ENCODE measurements around the gene PCDHGA9.
A peak's percentile ranks its signal among the peaks of the same experiment; 100 is the strongest.

- TF ChIP-seq PAX8 (IDR thresholded peaks at IDR 0.05): no peak
- TF ChIP-seq FOS (IDR thresholded peaks at IDR 0.05; ENCODE audit: borderline replicate concordance, extremely low read depth, insufficient read length): no peak
- TF ChIP-seq, protein P1, sequence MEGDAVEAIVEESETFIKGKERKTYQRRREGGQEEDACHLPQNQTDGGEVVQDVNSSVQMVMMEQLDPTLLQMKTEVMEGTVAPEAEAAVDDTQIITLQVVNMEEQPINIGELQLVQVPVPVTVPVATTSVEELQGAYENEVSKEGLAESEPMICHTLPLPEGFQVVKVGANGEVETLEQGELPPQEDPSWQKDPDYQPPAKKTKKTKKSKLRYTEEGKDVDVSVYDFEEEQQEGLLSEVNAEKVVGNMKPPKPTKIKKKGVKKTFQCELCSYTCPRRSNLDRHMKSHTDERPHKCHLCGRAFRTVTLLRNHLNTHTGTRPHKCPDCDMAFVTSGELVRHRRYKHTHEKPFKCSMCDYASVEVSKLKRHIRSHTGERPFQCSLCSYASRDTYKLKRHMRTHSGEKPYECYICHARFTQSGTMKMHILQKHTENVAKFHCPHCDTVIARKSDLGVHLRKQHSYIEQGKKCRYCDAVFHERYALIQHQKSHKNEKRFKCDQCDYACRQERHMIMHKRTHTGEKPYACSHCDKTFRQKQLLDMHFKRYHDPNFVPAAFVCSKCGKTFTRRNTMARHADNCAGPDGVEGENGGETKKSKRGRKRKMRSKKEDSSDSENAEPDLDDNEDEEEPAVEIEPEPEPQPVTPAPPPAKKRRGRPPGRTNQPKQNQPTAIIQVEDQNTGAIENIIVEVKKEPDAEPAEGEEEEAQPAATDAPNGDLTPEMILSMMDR (IDR thresholded peaks at IDR 0.05 in 2 of 3, conservative IDR thresholded peaks at IDR 0.05 in 1 of 3; ENCODE audit: control insufficient read depth in 2 of 3, extremely low read depth in 1 of 3, insufficient read depth in 1 of 3, low read depth in 3 of 3, low read length in 3 of 3): peak; percentile 15 to 28 (median 19); a peak in 3 of 6 replicates
- TF ChIP-seq SRF (IDR thresholded peaks at IDR 0.05; ENCODE audit: low read depth in 2 of 2, low read length in 2 of 2): no peak
- no peak for TF ChIP-seq EZH2 (IDR thresholded peaks at IDR 0.05; ENCODE audit: borderline replicate concordance, control insufficient read depth, low read depth, low read length)
- TF ChIP-seq CEBPB (IDR thresholded peaks at IDR 0.05; ENCODE audit: borderline replicate concordance in 1 of 2, low read depth in 2 of 2, low read length in 2 of 2): no peak
- TF ChIP-seq TAF1 (IDR thresholded peaks at IDR 0.05; ENCODE audit: borderline replicate concordance, low read depth, low read length): no peak
- TF ChIP-seq EP300 (IDR thresholded peaks at IDR 0.05; ENCODE audit: borderline replicate concordance in 1 of 2, control insufficient read depth in 1 of 2, low read depth in 2 of 2, low read length in 2 of 2): no peak
- no peak for TF ChIP-seq NR2C2 (IDR thresholded peaks at IDR 0.05; ENCODE audit: borderline replicate concordance, control insufficient read depth, insufficient read length, low read depth)
- TF ChIP-seq SMC3 (IDR thresholded peaks at IDR 0.05; ENCODE audit: borderline replicate concordance, low read length): no peak
- no peak for TF ChIP-seq FOXK2 (IDR thresholded peaks at IDR 0.05)
- TF ChIP-seq POLR2AphosphoS5 (IDR thresholded peaks at IDR 0.05; ENCODE audit: low read length): no peak
- no peak for TF ChIP-seq ZNF207 (IDR thresholded peaks at IDR 0.05; ENCODE audit: borderline replicate concordance)
- no peak for TF ChIP-seq KDM1A (IDR thresholded peaks at IDR 0.05; ENCODE audit: borderline replicate concordance)
These were observed 47.6 kb upstream of the PCDHGA9 start, which contains the start of gene PCDHGA4 for GRCh38 chr5:141354900-141355469.

Measured in GM12878 (cell line).